Measurements from ENCODE around the gene TMEM178B.

Gene TMEM178B

DNA sequence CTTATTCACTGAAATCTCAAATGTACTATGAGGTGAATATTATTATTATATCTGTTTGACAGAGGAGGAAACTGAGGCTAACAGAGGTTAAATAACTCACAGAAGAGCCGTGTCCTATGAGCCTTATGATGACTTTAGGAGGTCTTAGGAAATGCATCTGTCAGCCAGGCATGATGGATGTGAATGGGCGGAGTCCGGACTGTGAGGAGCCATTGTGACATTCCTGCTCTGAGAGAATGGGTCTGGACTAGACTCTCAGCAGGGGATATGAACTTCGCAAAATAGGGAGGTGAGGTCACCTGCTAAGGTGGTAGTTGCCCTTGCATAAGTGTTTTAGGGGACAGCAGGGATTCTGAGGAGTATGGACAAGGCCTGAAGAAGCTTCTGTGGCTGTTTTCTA, 153.6 kb downstream of the TMEM178B start:
- no peak overlapping the region for H3K4me3 ChIP-seq (ENCODE audit: low read depth, low read length)
- in situ Hi-C loops (cut with HindIII; ENCODE audit: low sequenced_read_pairs) = no loop called here
- no peak for DNase-seq (ENCODE audit: low read depth)
- TF ChIP-seq, protein P1, sequence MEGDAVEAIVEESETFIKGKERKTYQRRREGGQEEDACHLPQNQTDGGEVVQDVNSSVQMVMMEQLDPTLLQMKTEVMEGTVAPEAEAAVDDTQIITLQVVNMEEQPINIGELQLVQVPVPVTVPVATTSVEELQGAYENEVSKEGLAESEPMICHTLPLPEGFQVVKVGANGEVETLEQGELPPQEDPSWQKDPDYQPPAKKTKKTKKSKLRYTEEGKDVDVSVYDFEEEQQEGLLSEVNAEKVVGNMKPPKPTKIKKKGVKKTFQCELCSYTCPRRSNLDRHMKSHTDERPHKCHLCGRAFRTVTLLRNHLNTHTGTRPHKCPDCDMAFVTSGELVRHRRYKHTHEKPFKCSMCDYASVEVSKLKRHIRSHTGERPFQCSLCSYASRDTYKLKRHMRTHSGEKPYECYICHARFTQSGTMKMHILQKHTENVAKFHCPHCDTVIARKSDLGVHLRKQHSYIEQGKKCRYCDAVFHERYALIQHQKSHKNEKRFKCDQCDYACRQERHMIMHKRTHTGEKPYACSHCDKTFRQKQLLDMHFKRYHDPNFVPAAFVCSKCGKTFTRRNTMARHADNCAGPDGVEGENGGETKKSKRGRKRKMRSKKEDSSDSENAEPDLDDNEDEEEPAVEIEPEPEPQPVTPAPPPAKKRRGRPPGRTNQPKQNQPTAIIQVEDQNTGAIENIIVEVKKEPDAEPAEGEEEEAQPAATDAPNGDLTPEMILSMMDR (IDR thresholded peaks at IDR 0.05; ENCODE audit: low read depth, low read length, missing control alignments) = no peak

GRCh38 chr7:141228482-141228881, 154.6 kb downstream of the TMEM178B start:
- no peak for DNase-seq (ENCODE audit: low read depth)
- in situ Hi-C loops (cut with HindIII; ENCODE audit: low sequenced_read_pairs) = no loop called here
- TF ChIP-seq, protein P1 (IDR thresholded peaks at IDR 0.05; ENCODE audit: low read depth, low read length, missing control alignments) = no peak
- H3K4me3 ChIP-seq (ENCODE audit: low read depth, low read length) = no peak overlapping the region

- no peak overlapping the region for H3K4me3 ChIP-seq (ENCODE audit: low read depth, low read length)
- TF ChIP-seq, protein P1 (IDR thresholded peaks at IDR 0.05; ENCODE audit: low read depth, low read length, missing control alignments) = peak; percentile 55
- DNase-seq (ENCODE audit: low read depth) = peak; percentile 13
- in situ Hi-C loops (cut with HindIII; ENCODE audit: low sequenced_read_pairs) = no loop called here
Measured at GRCh38 chr7:141231018-141231792, 157.3 kb downstream of the TMEM178B start.

DNA sequence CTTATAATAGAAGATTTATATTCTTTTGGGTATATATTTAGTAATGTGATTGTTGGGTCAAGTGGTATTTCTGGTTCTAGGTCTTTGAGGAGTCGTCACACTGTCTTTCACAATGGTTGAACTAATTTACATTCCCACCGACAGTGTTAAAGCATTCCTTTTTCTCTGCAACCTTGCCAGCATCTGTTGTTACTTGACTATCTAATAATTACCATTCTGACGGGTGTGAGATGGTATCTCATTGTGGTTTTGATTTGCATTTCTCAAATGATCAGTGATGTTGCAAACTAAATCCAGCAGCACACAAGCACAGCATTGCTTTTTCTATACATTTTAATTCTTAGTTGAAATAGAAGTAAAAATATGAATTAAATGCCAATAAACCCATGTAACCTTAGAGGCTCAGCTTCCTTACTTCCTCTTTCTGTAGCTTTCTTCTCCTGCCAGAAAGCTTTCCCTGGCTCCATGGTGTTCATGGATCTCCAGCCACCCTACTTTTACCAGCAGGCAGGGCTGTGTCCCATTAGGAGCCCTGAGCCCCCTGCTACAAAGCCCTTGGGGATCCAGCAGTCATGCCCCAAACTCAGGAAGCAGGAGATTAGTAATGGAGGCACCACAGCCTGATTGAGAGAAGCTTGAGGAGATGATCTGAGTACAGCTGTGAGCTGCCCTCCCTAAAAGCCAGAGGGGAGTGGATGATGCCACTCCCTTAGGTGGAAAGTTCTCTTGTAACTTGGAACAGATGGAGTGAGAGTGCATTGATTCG, 158.6 kb downstream of the TMEM178B start:
- DNase-seq (ENCODE audit: low read depth) = no peak
- in situ Hi-C loops (cut with HindIII; ENCODE audit: low sequenced_read_pairs) = no loop called here
- TF ChIP-seq, protein P1 (IDR thresholded peaks at IDR 0.05; ENCODE audit: low read depth, low read length, missing control alignments) = no peak
- H3K4me3 ChIP-seq (ENCODE audit: low read depth, low read length) = no peak overlapping the region

GRCh38 chr7:141234335-141235105, 160.7 kb downstream of the TMEM178B start:
- no peak for DNase-seq (ENCODE audit: low read depth)
- H3K4me3 ChIP-seq (ENCODE audit: low read depth, low read length) = no peak overlapping the region
- in situ Hi-C loops (cut with HindIII; ENCODE audit: low sequenced_read_pairs) = no loop called here
- TF ChIP-seq, protein P1 (IDR thresholded peaks at IDR 0.05; ENCODE audit: low read depth, low read length, missing control alignments) = no peak

DNA sequence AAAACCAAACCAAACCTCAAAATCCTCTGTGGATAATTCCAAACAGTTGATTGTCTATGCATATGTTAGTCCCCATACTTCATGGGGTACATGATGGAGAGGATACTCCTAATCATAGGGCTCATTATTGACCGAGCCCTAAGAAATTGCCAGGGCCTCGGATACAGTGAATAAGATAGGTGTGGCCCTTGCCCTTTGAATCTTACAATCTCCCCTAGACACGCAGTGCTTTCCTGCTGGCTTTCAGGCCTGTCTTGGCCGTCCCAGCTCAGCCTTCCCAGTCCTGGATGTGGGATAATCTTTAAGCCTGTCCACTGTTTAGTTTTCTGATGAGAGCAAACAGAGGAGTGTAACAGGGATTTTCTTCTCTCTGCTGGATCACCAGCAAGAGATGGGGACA, 161.8 kb downstream of the TMEM178B start:
- in situ Hi-C loops (cut with HindIII; ENCODE audit: low sequenced_read_pairs) = no loop called here
- H3K4me3 ChIP-seq (ENCODE audit: low read depth, low read length) = no peak overlapping the region
- no peak for DNase-seq (ENCODE audit: low read depth)
- TF ChIP-seq, protein P1 (IDR thresholded peaks at IDR 0.05; ENCODE audit: low read depth, low read length, missing control alignments) = no peak
